Amniotic epithelial cell (primary cell): ENCODE results near the gene DKK1.
A peak's percentile ranks its signal among the peaks of the same experiment; 100 is the strongest.

Experiments used
- DNase-seq: peaks from one replicate; pipeline ENCODE4 v3.0.0-alpha.2; 2010; ENCODE audit warnings: low read depth

Gene DKK1, protein sequence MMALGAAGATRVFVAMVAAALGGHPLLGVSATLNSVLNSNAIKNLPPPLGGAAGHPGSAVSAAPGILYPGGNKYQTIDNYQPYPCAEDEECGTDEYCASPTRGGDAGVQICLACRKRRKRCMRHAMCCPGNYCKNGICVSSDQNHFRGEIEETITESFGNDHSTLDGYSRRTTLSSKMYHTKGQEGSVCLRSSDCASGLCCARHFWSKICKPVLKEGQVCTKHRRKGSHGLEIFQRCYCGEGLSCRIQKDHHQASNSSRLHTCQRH

DNA sequence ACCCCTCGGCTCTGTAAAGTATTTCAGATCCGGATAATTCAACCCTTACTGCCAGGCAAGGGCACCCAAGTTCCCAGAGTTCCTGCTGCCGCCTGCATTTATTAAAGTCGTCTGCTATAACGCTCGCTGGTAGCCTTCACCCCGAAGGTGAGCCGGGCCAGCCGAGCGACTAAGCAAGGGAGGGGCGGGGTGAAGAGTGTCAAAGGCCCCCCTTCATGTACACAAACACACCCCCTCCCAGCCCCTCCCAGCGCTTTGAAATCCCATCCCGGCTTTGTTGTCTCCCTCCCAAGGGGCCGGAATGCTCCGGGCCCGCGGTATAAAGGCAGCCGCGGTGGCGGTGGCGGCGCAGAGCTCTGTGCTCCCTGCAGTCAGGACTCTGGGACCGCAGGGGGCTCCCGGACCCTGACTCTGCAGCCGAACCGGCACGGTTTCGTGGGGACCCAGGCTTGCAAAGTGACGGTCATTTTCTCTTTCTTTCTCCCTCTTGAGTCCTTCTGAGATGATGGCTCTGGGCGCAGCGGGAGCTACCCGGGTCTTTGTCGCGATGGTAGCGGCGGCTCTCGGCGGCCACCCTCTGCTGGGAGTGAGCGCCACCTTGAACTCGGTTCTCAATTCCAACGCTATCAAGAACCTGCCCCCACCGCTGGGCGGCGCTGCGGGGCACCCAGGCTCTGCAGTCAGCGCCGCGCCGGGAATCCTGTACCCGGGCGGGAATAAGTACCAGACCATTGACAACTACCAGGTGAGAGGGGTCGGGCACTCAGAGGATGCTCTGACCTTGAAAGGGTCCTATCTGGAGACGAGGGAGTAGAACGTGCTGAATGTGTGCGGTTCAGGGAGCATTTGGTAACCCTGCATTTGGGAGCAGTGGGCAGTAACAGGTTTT, at the start of gene DKK1:
Gene DKK1, plus strand, starts transcription at position 349 of the 889 bp plus-strand sequence. Its CDS starts 154 bp downstream, at position 503.
- peak; percentile 65 for DNase-seq

DNA sequence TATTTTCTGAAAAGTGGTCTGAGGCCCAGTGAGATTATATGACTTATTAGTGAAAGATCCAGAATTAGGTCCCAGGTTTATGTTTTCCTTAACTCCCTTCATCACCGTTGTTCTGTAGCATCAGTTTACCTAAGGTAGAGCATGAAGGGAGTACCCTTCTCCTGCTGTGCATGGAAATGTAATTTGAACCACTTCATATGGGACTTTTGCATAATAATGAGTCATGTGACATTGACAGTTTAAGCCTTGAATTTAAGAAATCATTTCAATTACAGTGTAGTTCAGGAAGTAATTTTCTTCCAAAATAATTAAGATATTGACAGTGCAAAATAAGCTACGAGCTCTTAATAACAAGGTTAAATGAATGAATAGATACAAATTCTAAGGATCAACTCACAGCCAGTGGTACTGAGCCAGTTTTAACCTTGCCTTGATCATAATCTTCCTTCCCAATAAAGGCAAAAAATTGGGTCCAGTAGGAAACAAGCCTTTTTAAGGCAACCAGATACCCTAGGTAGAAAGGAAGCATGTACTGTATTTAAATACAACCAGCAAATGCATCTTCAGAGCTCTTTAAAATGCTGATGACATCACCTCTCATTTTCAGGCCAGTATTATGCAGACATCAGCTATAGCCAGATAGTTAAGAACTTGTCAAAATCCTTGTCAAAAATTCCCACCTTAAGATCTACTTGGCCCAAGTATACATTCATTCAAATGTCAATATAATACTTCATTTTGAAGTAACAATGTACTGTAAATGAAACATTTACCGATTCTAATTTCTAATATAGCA, 48.8 kb upstream of the DKK1 start:
- no peak for DNase-seq

DNA sequence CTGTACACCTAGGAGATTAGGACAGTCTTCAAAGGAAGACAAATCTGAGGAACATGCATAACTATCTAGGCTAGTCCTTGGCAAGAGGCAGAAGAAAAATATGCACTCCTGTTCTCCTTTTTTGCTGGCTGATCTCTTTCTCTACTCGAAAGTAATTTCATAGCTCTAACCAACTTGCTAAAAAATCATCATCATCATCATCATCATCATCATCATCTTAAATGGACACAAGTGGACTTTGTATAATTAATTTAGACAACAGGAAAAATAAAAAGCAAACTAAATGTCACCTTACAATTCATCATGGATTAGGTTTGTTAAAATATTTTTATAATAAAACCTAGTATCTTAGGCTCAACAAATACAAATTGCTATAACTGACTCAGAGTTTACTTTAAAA, 47.2 kb upstream of the DKK1 start:
- no peak for DNase-seq

DNA sequence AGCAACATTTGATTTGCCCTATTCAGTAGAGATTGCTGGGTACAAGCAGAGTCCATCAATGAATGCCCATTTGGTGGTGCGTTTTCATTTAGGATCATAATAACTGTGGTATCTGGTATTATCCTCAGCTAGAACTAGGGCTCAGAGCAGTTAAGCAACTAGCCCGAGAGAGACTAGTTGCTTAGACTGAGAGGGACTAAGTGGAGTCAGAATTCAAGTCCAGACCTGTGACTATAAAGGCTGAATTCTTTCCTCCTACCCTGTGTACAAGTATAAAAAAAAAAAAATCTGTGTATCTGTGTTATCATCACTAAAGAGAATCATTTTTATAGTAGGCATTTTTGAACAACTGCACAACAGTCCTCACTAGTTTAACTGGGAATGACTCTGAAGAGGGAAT, 45.3 kb upstream of the DKK1 start:
- no peak for DNase-seq

DNA sequence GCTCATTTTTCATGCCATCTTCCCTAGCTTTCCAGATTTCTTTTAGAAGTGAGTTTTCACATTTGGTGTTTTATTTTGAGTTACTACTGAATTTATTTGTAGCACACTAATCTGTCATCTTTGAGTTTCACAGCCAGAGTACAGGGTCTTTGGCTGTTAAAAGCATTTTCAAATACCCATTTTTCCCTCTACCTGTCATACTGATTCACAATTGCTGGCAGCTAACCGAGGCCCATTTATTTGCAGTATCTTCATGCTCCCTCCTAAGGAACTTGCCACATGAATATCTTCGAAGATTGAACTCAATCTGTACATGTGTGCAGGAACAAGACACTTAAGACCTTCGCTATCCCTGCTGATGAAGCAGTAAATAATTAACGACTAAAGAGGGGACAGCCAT, 44.8 kb upstream of the DKK1 start:
- no peak for DNase-seq

DNA sequence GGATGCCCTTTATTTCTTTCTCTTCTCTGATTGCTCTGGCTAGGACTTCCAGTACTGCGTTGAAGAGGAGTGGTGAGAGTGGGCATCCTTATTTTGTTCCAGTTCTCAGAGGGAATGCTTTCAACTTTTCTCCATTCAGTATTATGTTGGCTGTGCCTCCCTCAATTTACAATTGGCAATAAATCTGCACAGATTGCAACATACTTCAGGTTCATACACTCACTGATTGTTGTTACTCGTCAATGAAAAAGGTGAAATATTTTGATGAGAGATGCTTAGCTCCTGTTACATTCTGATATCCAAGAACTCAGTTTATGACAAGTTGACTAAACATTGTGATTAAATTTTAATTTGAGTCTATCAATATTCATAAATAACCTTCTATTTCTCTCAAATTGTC, 37.9 kb upstream of the DKK1 start:
- no peak for DNase-seq

DNA sequence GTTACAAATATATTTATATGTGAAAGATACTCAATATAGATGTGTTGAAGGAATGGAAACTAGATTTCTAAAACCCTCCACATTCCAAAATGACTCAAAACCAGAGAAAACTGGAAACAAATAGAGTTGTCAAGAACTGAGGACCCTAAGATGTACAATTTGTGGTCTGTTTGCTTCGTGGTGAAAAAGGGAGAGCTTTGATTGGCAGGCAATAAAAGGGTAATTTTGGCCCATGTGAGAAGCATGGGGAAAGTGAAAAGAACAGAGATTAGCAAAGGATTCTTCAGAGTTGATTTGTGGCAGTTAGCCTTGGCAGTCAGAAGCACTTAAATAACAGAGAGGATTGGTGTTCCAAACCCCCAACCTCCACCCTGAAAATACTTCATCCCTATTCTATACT, 37.1 kb upstream of the DKK1 start:
- peak; percentile 7 for DNase-seq

DNA sequence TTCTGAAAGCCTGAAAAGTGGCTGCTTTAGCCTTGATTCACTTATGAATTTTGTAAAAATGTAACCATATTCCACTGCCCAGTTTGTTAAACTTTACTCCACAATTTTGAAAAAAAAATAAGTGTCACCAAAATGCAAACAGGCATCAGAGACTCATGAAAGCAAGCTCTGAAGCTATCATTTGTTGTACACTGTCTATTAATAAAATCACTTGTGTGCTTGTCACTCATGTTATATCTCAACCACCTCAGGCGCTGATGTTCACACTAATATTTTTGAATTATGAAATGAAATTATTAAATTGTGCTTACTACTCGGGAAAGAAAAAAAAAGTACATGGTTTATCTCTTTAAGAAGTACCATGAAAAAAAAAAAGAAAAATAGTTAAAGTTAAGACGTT, 34.5 kb upstream of the DKK1 start:
- DNase-seq, result no peak

DNA sequence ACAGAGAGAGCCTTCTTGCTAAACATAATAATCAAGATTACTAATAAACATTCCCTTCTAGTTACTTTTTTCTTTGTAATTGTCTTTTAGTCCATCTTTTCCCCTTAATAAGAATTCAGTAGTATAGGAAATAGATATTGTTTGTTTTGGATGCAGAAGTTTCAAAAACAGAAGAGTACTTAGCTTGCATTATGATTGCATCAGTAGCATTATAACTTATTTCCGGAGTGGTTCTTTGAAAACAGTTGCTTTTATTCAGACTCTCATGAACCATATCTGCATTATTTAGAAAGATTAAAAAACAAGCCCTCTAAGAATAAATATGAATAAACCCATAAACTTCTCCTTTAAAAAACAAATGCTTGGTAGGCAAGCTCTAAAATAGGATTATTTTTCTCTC, 34.0 kb upstream of the DKK1 start:
- no peak for DNase-seq

DNA sequence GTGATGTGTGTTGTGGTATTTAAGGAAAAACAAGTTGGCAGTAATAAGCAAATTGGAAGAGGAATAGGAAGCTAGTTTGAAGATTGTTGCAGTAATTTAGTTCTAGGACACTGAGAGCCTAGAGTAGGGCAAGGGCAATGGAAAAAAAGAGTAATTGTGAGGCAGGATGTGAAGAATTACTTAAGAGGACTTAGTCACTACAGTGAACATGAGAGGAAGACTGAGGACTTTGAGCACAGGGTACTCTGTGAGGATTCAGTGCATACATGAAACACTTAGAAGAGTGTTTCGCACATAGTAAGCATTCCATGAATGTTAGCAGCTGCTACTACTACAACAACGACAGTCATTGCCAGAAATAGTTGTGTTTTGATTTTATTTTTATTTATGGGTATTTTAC, 30.9 kb upstream of the DKK1 start:
- peak; percentile 11 for DNase-seq

DNA sequence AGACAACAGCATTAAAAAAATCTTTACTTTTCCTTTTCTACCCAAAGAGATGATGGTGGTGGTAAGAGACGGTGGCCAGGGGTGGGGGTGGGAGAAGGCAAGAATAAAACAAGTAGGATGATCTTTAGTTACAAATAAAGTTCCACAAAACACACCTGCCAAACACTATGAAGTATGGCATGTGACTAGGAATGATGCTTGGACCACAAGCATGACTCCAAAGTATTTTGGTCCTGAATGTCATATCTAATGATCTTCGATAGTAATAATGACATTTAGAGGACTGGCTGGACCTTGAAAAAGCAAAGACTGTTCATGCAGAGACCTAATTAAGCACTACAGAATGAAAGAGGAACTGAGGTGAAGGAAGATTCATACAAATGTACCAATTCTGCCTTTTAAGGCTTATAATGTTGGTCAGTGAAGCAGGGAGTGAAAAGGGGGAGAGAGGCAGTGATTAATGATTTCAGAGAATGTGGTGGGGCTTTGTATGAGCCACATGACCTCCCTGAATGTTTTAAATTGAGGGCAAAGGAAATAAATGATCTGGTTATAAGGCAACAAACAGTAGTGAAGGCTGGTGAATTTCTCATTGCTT, 29.6 kb upstream of the DKK1 start:
- no peak for DNase-seq

DNA sequence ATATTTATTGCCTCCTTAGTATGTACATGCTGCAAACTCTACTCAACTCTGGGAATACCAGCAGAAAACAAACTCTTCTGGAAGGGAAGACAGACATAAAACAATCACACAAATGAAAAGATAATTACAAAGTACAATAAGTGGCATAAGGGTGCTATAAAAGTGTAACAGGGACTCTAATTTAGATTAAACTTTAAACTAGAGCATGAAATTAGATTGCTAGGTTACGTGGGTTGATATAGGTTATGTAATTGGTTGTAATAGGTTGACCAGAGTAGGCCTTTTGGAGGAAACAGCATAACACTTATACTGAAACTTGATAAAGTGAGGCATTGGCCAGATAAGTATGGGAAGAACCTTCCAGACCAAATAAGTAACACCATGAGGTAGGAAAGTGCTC, 26.2 kb upstream of the DKK1 start:
- no peak for DNase-seq

DNA sequence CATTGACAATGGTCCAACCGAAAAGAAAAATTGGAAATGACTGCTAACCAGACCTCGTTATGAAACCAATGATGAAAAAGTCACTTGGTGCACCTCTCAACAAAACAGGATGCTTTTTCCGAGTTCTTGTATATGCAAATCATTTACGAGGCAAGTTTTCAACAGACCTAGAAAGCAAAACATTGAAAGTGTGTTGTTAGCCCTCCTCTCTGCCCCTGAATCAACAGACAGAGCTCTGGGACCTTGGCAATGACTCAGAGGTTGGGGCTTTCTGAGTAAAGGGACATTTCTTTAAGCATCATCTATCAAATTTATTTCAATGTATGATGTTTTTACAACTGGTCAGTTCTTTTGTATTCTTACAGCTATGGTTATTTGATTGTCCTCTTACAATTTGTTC, 16.3 kb upstream of the DKK1 start:
- DNase-seq, result no peak

DNA sequence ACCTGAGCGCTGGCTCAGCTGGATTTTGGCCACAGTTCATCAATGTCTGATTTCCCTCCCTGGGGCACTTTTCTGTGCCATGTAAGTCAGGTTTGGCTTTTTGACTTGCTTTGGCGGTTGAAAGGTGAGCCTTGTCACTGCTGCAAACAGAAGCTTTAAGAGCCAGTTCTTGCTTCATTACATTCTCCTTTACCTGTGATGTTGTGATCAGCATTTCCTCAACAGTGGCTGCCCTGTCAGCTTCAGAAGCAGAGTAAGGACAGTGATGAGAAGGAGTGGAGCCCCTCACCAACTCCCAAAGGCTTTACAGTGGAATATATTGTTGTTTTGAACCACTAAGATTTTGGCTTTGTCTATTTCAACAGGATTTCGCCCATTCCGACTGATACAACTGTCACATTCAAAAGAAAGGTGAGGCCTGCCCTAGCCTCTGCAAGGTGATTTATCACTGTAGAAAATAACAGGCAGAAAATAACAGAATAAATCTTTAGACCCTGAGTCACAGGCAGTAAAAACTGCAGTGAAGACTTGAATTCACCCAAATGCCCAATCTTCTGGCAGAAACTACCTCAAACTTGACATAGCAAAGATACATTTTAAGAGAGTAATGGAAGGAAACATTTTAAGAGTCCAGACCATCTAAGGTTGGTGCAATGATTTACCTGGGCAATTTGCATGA, 13.3 kb upstream of the DKK1 start:
- DNase-seq, result no peak

DNA sequence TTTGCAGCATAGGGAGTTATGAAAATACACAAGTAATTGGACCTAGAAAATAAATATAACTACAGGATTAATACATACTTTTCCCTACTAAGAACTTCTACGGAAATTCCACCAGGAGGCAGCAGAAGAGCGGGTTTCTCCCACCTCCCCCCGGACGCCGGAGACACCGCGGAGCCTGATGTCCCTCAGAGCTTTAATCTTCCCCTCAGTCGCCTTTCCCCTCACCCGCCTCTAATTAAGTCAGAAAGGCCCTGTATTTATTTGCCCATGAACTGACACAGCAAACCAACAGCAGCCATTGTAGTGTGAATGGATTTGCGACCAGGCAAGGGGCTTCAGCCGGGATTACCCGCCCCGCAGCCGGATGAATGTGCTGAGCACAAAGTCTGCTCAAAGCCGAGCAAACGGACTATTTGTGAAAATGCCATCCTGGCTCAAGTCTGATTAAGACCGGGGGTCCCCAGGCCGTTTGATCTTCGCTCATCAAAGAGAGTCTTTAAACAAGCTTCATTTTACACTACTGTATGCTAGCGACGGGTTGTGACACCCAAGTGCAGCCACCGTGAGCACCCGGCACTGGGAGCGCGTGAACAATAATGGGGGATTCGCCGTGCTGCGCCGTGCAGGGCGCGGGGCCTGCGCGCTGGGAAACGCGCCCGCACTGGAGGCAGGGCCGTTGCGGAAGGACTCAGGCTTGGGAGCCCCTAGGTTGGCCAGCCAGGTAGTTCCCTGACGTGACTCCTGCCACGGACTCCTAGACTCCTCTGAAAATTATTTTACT, 5.6 kb upstream of the DKK1 start:
- peak; percentile 78 for DNase-seq

DNA sequence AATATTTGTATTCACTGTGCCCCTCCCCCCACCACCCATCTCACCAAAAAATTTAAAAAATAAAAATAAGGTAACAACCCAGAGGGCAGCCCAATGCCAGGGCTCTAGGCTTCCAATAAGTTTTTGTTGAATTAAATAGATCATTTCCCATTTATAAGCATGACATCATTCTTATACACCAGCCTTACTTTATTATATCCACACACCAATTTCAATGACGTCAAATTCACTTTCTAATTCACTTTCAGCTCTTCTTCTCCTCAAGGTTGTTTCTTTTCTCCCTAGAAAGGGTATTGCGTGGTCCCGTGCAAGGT, 1.2 kb upstream of the DKK1 start:
- peak; percentile 38 for DNase-seq

DNA sequence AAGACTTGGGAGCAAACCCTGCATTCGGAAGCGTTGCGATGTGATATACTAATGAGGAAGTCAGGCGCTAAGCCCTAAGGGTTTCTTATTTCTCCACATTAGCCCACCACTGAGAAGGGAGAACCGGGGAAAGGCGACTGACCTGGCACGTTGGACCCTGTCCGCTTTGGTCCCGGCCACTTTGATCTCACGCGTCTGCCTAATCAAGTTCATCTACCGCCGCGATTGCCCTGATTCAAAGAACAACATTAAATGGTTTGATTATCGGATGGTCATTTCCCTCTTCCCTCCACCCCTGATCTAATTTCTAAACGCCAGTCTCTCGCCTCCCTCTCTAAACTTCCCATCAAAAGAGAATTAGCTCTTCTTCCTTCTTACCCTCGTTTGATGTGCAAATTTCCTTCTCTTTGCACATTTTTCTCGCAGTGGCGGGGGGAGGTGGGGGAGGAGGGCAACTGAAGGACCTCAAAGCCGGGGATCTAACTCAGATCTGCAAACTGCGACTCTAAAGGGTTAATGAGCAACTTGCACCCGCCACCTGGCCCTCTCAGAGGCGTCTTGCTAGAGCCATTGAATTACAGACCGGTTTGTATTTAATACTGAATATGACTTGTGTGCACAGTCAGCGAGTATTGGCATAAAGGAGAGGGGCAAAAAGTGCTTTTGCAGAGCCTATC, 687 bp upstream of the DKK1 start:
- DNase-seq, result no peak

DNA sequence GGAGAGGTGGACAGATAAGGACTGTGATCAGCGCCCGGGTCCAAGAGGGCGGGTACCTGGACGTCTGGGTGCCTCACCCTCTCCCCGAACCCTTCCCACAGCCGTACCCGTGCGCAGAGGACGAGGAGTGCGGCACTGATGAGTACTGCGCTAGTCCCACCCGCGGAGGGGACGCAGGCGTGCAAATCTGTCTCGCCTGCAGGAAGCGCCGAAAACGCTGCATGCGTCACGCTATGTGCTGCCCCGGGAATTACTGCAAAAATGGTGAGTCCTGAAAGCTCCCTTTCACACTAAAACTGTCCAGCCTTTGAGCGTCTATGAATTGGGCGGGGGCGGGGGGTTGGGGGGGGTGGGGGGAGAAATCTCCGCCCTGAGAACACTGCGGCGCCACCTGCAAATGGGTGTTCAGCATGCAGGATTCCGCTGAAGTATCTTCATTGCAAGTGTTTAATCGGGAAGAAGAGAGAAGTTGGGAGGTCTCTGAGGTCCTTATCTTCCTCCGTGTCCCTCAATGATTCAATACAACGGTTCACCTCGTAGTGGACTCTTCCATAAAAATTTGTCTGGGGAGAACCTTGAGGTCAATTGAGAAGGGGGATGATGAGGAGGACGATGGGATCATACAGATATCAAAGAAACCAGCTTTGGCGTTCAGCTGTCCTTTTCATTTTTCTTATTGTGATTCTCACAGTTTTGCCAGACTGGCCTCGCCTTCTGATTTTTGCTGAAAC, 906 bp downstream of the DKK1 start:
- peak; percentile 33 for DNase-seq

DNA sequence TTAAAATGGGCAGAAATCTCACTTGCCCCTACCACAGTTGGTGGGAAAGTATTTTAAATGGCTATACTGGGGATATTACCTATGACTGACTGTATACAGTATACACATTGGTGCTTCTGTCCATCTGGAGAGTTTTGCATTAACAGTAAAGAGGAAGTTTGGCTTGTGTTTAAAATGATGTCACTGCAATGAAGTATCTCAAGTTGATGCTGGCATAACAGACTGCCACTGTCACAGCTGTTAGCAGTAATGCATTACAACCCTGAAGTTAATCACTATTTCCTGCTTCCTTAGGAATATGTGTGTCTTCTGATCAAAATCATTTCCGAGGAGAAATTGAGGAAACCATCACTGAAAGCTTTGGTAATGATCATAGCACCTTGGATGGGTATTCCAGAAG, 1.9 kb downstream of the DKK1 start:
- no peak for DNase-seq

DNA sequence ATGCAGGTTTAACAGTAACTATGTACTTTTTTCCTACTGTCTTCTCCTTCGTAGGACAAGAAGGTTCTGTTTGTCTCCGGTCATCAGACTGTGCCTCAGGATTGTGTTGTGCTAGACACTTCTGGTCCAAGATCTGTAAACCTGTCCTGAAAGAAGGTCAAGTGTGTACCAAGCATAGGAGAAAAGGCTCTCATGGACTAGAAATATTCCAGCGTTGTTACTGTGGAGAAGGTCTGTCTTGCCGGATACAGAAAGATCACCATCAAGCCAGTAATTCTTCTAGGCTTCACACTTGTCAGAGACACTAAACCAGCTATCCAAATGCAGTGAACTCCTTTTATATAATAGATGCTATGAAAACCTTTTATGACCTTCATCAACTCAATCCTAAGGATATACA, 2.4 kb downstream of the DKK1 start:
- DNase-seq, result no peak
